HEK293 (cell line): Measurements from ENCODE around the gene POU2AF1.

Experiments
- CTCF ChIA-PET: fragments of 350-600 bp; formaldehyde crosslinking; extraction: SDS; loops from one replicate; lab custom pipeline; 2021; ENCODE audit warnings: antibody characterized with exemption; lab: Yijun Ruan, JAX
- POLR2A ChIA-PET: fragments of 300-600 bp; formaldehyde crosslinking; extraction: SDS; loops from one replicate; lab custom pipeline; 2020; ENCODE audit warnings: antibody characterized with exemption, inconsistent platforms; lab: Yijun Ruan, JAX
- H3K27ac ChIP-seq: fragments of 200-500 bp; sonication (Bioruptor generic); 2 replicates; pipeline ENCODE4 v1.5.1; 2014; ENCODE audit warnings: low read depth, low read length, control low read depth, inconsistent platforms; ENCODE audit errors: extremely low read depth
- H3K36me3 ChIP-seq, 2 experiments: fragments of 200-500 bp in 1 of 2; sonication (Bioruptor generic) in 1 of 2; 1 replicate in 1 of 2; 2 replicates in 1 of 2; pipeline ENCODE4 v1.5.1; 2014 to 2017; ENCODE audit warnings: inconsistent platforms in 2 of 2, low read length in 2 of 2; ENCODE audit not compliant: control insufficient read depth in 2 of 2, insufficient read depth in 1 of 2
- H3K4me1 ChIP-seq: fragments of 200-500 bp; sonication (Bioruptor generic); 2 replicates; pipeline ENCODE4 v1.5.1; 2014; ENCODE audit warnings: mild to moderate bottlenecking, low read length, inconsistent platforms; ENCODE audit not compliant: control insufficient read depth, insufficient read depth
- H3K4me3 ChIP-seq: 2 replicates; pipeline ENCODE4 v1.5.1; 2011; ENCODE audit warnings: low read depth, mild to moderate bottlenecking, control low read depth, low read length, moderate library complexity
- H3K9me3 ChIP-seq: fragments of 200-500 bp; sonication (Bioruptor generic); 2 replicates; pipeline ENCODE4 v1.5.1; 2014; ENCODE audit warnings: low read depth, low read length, inconsistent platforms; ENCODE audit not compliant: control insufficient read depth, insufficient read depth
- KLF1 ChIP-seq: fragments of 450-650 bp; formaldehyde crosslinking; IDR thresholded peaks from 2 replicates; pipeline ENCODE4 v1.5.1; 2016; ENCODE audit warnings: missing biosample characterization, missing genetic modification characterization
- SETDB1 ChIP-seq: IDR thresholded peaks from one replicate; pipeline ENCODE4 v1.6.1; 2017; ENCODE audit warnings: mild to moderate bottlenecking, low read length, moderate library complexity, mixed read lengths; ENCODE audit not compliant: insufficient read length
- SP3 ChIP-seq: fragments of 450-650 bp; formaldehyde crosslinking; IDR thresholded peaks from 2 replicates; pipeline ENCODE4 v1.5.1; 2016; ENCODE audit warnings: missing biosample characterization, missing genetic modification characterization
- ZBTB21 ChIP-seq: fragments of 450-650 bp; formaldehyde crosslinking; IDR thresholded peaks from 2 replicates; pipeline ENCODE4 v1.5.1; 2017; ENCODE audit warnings: missing biosample characterization, missing genetic modification characterization
- ZNF132 ChIP-seq: fragments of 450-650 bp; formaldehyde crosslinking; IDR thresholded peaks from 2 replicates; pipeline ENCODE4 v1.5.1; 2017; ENCODE audit warnings: missing biosample characterization, missing genetic modification characterization, borderline replicate concordance
- ZNF133 ChIP-seq: fragments of 450-650 bp; formaldehyde crosslinking; IDR thresholded peaks from 2 replicates; pipeline ENCODE4 v1.5.1; 2016; ENCODE audit warnings: missing biosample characterization, missing genetic modification characterization
- ZNF148 ChIP-seq: fragments of 450-650 bp; formaldehyde crosslinking; IDR thresholded peaks from 2 replicates; pipeline ENCODE4 v1.5.0; 2017; ENCODE audit warnings: missing biosample characterization, missing genetic modification characterization, borderline replicate concordance
- ZNF174 ChIP-seq: fragments of 450-650 bp; formaldehyde crosslinking; IDR thresholded peaks from 2 replicates; pipeline ENCODE4 v1.5.0; 2017; ENCODE audit warnings: missing biosample characterization, mild to moderate bottlenecking, missing genetic modification characterization
- ZNF211 ChIP-seq: fragments of 450-650 bp; formaldehyde crosslinking; IDR thresholded peaks from 2 replicates; pipeline ENCODE4 v1.5.1; 2016; ENCODE audit warnings: low read depth, missing biosample characterization, missing genetic modification characterization
- ZNF23 ChIP-seq: fragments of 450-650 bp; formaldehyde crosslinking; IDR thresholded peaks from 2 replicates; pipeline ENCODE4 v1.5.1; 2016; ENCODE audit warnings: missing biosample characterization, missing genetic modification characterization, borderline replicate concordance
- ZNF239 ChIP-seq: fragments of 450-650 bp; formaldehyde crosslinking; IDR thresholded peaks from 2 replicates; pipeline ENCODE4 v1.5.1; 2016; ENCODE audit warnings: missing biosample characterization, missing genetic modification characterization
- ZNF292 ChIP-seq: fragments of 450-650 bp; formaldehyde crosslinking; IDR thresholded peaks from 2 replicates; pipeline ENCODE4 v1.5.1; 2016; ENCODE audit warnings: low read depth, missing biosample characterization, missing genetic modification characterization, borderline replicate concordance
- ZNF311 ChIP-seq: fragments of 450-650 bp; formaldehyde crosslinking; IDR thresholded peaks from 2 replicates; pipeline ENCODE4 v1.5.1; 2017; ENCODE audit warnings: missing biosample characterization, missing genetic modification characterization, borderline replicate concordance
- ZNF394 ChIP-seq: fragments of 450-650 bp; formaldehyde crosslinking; IDR thresholded peaks from 2 replicates; pipeline ENCODE4 v1.5.1; 2016; ENCODE audit warnings: missing biosample characterization, missing genetic modification characterization, mild to moderate bottlenecking, moderate library complexity, borderline replicate concordance
- ZNF398 ChIP-seq: fragments of 450-650 bp; formaldehyde crosslinking; IDR thresholded peaks from 2 replicates; pipeline ENCODE4 v1.5.1; 2017; ENCODE audit warnings: missing biosample characterization, missing genetic modification characterization
- ZNF416 ChIP-seq: fragments of 450-650 bp; formaldehyde crosslinking; IDR thresholded peaks from 2 replicates; pipeline ENCODE4 v1.5.1; 2016; ENCODE audit warnings: missing biosample characterization, missing genetic modification characterization
- ZNF473 ChIP-seq: fragments of 450-650 bp; formaldehyde crosslinking; IDR thresholded peaks from 2 replicates; pipeline ENCODE4 v1.5.1; 2017; ENCODE audit warnings: missing biosample characterization, missing genetic modification characterization
- ZNF549 ChIP-seq: fragments of 450-650 bp; IDR thresholded peaks from 2 replicates; pipeline ENCODE4 v1.5.1; 2018; ENCODE audit warnings: missing biosample characterization, missing genetic modification characterization, mild to moderate bottlenecking, inconsistent platforms, moderate library complexity
- ZNF555 ChIP-seq: fragments of 450-650 bp; formaldehyde crosslinking; conservative IDR thresholded peaks from 2 replicates; pipeline ENCODE4 v1.5.1; 2017; ENCODE audit warnings: missing biosample characterization, mild to moderate bottlenecking, missing genetic modification characterization, inconsistent platforms
- ZNF621 ChIP-seq: fragments of 450-650 bp; formaldehyde crosslinking; IDR thresholded peaks from 2 replicates; pipeline ENCODE4 v1.5.1; 2017; ENCODE audit warnings: missing biosample characterization, missing genetic modification characterization
- ZNF76 ChIP-seq: fragments of 450-650 bp; formaldehyde crosslinking; IDR thresholded peaks from 2 replicates; pipeline ENCODE4; 2016; ENCODE audit warnings: low read depth, missing biosample characterization, missing genetic modification characterization, borderline replicate concordance
- ZNF785 ChIP-seq: fragments of 450-650 bp; formaldehyde crosslinking; IDR thresholded peaks from 2 replicates; pipeline ENCODE4 v1.5.1; 2016; ENCODE audit warnings: missing biosample characterization, missing genetic modification characterization
- ZNF837 ChIP-seq: fragments of 450-650 bp; formaldehyde crosslinking; IDR thresholded peaks from 2 replicates; pipeline ENCODE4 v1.5.1; 2016; ENCODE audit warnings: missing biosample characterization, missing genetic modification characterization
- ZSCAN16 ChIP-seq: fragments of 450-650 bp; formaldehyde crosslinking; IDR thresholded peaks from 2 replicates; pipeline ENCODE4 v1.5.1; 2016; ENCODE audit warnings: missing biosample characterization, missing genetic modification characterization
- TF ChIP-seq, protein P1 (sequence below): fragments of 450-650 bp; formaldehyde crosslinking; IDR thresholded peaks from 2 replicates; pipeline ENCODE4 v1.5.1; 2016; ENCODE audit warnings: missing biosample characterization, missing genetic modification characterization

Gene POU2AF1

GRCh38 chr11:111408789-111409727 lies 30.0 kb upstream of the POU2AF1 start (continued):
- TF ChIP-seq ZNF311 (tag by site-specific recombination): no peak
- TF ChIP-seq ZNF416 (tag by site-specific recombination): no peak
- no peak for TF ChIP-seq ZNF394 (tag by site-specific recombination)
- TF ChIP-seq ZNF555 (tag by site-specific recombination): no peak
- TF ChIP-seq ZNF133 (tag by site-specific recombination): no peak
- TF ChIP-seq ZNF292: no peak
- TF ChIP-seq ZSCAN16 (tag by site-specific recombination): no peak

- Histone ChIP-seq H3K36me3 (no peaks in the 10 kb centered on the region), H3K9me3 (no peaks in the 10 kb centered on the region), H3K4me1 (no peaks in the 10 kb centered on the region), H3K4me3 (no peak overlapping the region), H3K27ac (no peak overlapping the region)
- ChIA-PET POLR2A (no interaction called here), CTCF (interaction anchor here (0.8 kb wide), 1 partner anchor 124 kb away, joined by 3 read pairs; no protein-coding TSS in a partner anchor)
- TF ChIP-seq KLF1 (tag by site-specific recombination): no peak
- no peak for TF ChIP-seq ZNF621 (tag by site-specific recombination)
- no peak for TF ChIP-seq ZNF292
- TF ChIP-seq ZNF148: no peak
- no peak for TF ChIP-seq ZNF132 (tag by site-specific recombination)
- TF ChIP-seq, protein P1, sequence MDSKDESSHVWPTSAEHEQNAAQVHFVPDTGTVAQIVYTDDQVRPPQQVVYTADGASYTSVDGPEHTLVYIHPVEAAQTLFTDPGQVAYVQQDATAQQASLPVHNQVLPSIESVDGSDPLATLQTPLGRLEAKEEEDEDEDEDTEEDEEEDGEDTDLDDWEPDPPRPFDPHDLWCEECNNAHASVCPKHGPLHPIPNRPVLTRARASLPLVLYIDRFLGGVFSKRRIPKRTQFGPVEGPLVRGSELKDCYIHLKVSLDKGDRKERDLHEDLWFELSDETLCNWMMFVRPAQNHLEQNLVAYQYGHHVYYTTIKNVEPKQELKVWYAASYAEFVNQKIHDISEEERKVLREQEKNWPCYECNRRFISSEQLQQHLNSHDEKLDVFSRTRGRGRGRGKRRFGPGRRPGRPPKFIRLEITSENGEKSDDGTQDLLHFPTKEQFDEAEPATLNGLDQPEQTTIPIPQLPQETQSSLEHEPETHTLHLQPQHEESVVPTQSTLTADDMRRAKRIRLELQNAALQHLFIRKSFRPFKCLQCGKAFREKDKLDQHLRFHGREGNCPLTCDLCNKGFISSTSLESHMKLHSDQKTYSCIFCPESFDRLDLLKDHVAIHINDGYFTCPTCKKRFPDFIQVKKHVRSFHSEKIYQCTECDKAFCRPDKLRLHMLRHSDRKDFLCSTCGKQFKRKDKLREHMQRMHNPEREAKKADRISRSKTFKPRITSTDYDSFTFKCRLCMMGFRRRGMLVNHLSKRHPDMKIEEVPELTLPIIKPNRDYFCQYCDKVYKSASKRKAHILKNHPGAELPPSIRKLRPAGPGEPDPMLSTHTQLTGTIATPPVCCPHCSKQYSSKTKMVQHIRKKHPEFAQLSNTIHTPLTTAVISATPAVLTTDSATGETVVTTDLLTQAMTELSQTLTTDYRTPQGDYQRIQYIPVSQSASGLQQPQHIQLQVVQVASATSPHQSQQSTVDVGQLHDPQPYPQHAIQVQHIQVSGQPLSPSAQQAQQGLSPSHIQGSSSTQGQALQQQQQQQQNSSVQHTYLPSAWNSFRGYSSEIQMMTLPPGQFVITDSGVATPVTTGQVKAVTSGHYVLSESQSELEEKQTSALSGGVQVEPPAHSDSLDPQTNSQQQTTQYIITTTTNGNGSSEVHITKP (tag by site-specific recombination): no peak
- TF ChIP-seq ZNF837 (tag by site-specific recombination): no peak
- no peak for TF ChIP-seq ZNF76 (tag by site-specific recombination)
- TF ChIP-seq ZNF549 (tag by site-specific recombination): no peak
- TF ChIP-seq ZNF398: no peak
- TF ChIP-seq ZNF785 (tag by site-specific recombination): no peak
- TF ChIP-seq ZNF23: no peak
- no peak for TF ChIP-seq ZBTB21 (tag by site-specific recombination)
- no peak for TF ChIP-seq SETDB1
- no peak for TF ChIP-seq SP3 (tag by site-specific recombination)
- no peak for TF ChIP-seq ZNF473 (tag by site-specific recombination)
- TF ChIP-seq ZNF239: no peak
- no peak for TF ChIP-seq ZNF174 (tag by site-specific recombination)
- TF ChIP-seq ZNF211 (tag by site-specific recombination): no peak
These were observed 28.6 kb upstream of the POU2AF1 start for GRCh38 chr11:111407652-111408051.
